Thoracic aorta (tissue), 2 donors: Measurements from ENCODE around the gene CD84. TPM values are rescaled to one million over a fixed set of nuclear protein-coding genes. Genes with fewer than 3 reads are reported as not detected.

Experiments
- ATAC-seq: fragments of 150-250 bp; one replicate; pipeline ENCODE4 v1.8.0; 2017; ENCODE audit warnings: low read depth; ENCODE audit not compliant: insufficient number of reproducible peaks, low FRiP score
- DNase-seq: peaks from one replicate; pipeline ENCODE4 v3.0.0-alpha.2; 2020; ENCODE audit warnings: low spot score
- H3K27ac ChIP-seq, 2 donors: fragments of 200-600 bp; sonication (generic); 1 replicate in 1 of 2; 2 replicates in 1 of 2; pipeline ENCODE4 v1.5.1; 2016; ENCODE audit warnings: mild to moderate bottlenecking in 2 of 2, moderate library complexity in 2 of 2
- H3K27me3 ChIP-seq: fragments of 200-600 bp; sonication (generic); replicated peaks from 2 replicates; pipeline ENCODE4 v1.6.0; 2016; ENCODE audit warnings: mild to moderate bottlenecking; ENCODE audit not compliant: insufficient read depth
- H3K36me3 ChIP-seq: fragments of 200-600 bp; sonication (generic); one replicate; pipeline ENCODE4 v1.5.1; 2016
- H3K4me1 ChIP-seq, 2 donors: fragments of 200-600 bp; sonication (generic); 1 replicate in 1 of 2; 2 replicates in 1 of 2; pipeline versions ENCODE4 v1.5.1 to v1.6.0; 2016; ENCODE audit warnings: low read depth in 2 of 2, mild to moderate bottlenecking in 1 of 2; ENCODE audit not compliant: control insufficient read depth in 1 of 2
- H3K4me3 ChIP-seq: fragments of 200-600 bp; sonication (generic); 2 replicates; pipeline ENCODE4 v1.5.1; 2016; ENCODE audit warnings: mild to moderate bottlenecking
- H3K9me3 ChIP-seq: fragments of 200-600 bp; sonication (generic); 2 replicates; pipeline ENCODE4 v1.5.1; 2016
- CTCF ChIP-seq: fragments of 200-600 bp; sonication (generic); IDR thresholded peaks from one replicate; pipeline ENCODE4 v1.5.1; 2019; ENCODE audit warnings: antibody characterized with exemption
- total RNA-seq, 2 donors: library from RNA; depleted of rRNA; stranded (reverse); fragments of >200 nt; gene quantifications; one replicate each; pipeline versions ENCODE4 v1.1.0 to v1.2.3, GENCODE V29; 2016

The CD84 gene
- total RNA-seq, 2 donors from 2014 or later = 11.6 to 12.7 TPM

GRCh38 chr1:160558660-160559380 lies 20.5 kb downstream of the CD84 start:
- H3K27me3 ChIP-seq = no peaks in the 10 kb centered on the region
- no peak overlapping the region for H3K4me3 ChIP-seq
- H3K27ac ChIP-seq = no peak overlapping the region
- no peak for TF ChIP-seq CTCF
- H3K36me3 ChIP-seq = no peaks in the 10 kb centered on the region
- H3K9me3 ChIP-seq = peaks cover 5% of the 10 kb centered on the region
- H3K4me1 ChIP-seq = no peaks in the 10 kb centered on the region
- ATAC-seq (no peak), DNase-seq (no peak)

GRCh38 chr1:160553778-160554177 lies 25.5 kb downstream of the CD84 start:
- no peak for DNase-seq
- Histone ChIP-seq H3K27me3 (no peaks in the 10 kb centered on the region), H3K4me1 (no peaks in the 10 kb centered on the region), H3K36me3 (no peaks in the 10 kb centered on the region), H3K9me3 (no peaks in the 10 kb centered on the region), H3K27ac (no peak overlapping the region), H3K4me3 (no peak overlapping the region)
- no peak for ATAC-seq
- no peak for TF ChIP-seq CTCF

GRCh38 chr1:160552425-160552824 lies 26.9 kb downstream of the CD84 start:
- H3K27ac ChIP-seq = no peak overlapping the region
- H3K36me3 ChIP-seq = no peaks in the 10 kb centered on the region
- TF ChIP-seq CTCF = no peak
- H3K9me3 ChIP-seq = no peaks in the 10 kb centered on the region
- ATAC-seq = no peak
- H3K27me3 ChIP-seq = no peaks in the 10 kb centered on the region
- H3K4me3 ChIP-seq = no peak overlapping the region
- DNase-seq = no peak
- H3K4me1 ChIP-seq = no peaks in the 10 kb centered on the region

GRCh38 chr1:160550572-160551034 lies 28.7 kb downstream of the CD84 start:
- DNase-seq (no peak), ATAC-seq (no peak)
- H3K9me3 ChIP-seq = no peaks in the 10 kb centered on the region
- no peaks in the 10 kb centered on the region for H3K27me3 ChIP-seq
- H3K4me1 ChIP-seq = no peaks in the 10 kb centered on the region
- no peaks in the 10 kb centered on the region for H3K36me3 ChIP-seq
- TF ChIP-seq CTCF = no peak
- no peak overlapping the region for H3K27ac ChIP-seq
- no peak overlapping the region for H3K4me3 ChIP-seq

- Histone ChIP-seq H3K27me3 (no peaks in the 10 kb centered on the region), H3K9me3 (no peaks in the 10 kb centered on the region), H3K4me1 (no peaks in the 10 kb centered on the region), H3K4me3 (no peak overlapping the region), H3K36me3 (no peaks in the 10 kb centered on the region), H3K27ac (no peak overlapping the region)
- no peak for DNase-seq
- no peak for ATAC-seq
- TF ChIP-seq CTCF = no peak
Observed at GRCh38 chr1:160549665-160550006, 29.7 kb downstream of the CD84 start.
